ENCODE results near the gene LAMC3. TPM values are rescaled to one million over a fixed set of nuclear protein-coding genes. Genes with fewer than 3 reads are reported as not detected.

Gene LAMC3
- total RNA-seq, 1 experiment from 2014 or later, result 0.28 TPM

GRCh38 chr9:130963916-130964315 is 45.1 kb upstream of the LAMC3 start:
- H3K4me3 ChIP-seq (ENCODE audit: low read depth, low read length, poor library complexity, severe bottlenecking), result no peak overlapping the region
- intact Hi-C loops (cut with micrococcal nuclease; ENCODE audit: unreplicated experiment), result no loop called here
- no TSS peak for BruUV-seq (replicated peaks)
- CTCF ChIA-PET, result no interaction called here
- peaks cover 5% of the 10 kb centered on the region for H3K4me1 ChIP-seq (ENCODE audit: insufficient read depth, low read length, poor library complexity, severe bottlenecking)
- TF ChIP-seq, protein P1, sequence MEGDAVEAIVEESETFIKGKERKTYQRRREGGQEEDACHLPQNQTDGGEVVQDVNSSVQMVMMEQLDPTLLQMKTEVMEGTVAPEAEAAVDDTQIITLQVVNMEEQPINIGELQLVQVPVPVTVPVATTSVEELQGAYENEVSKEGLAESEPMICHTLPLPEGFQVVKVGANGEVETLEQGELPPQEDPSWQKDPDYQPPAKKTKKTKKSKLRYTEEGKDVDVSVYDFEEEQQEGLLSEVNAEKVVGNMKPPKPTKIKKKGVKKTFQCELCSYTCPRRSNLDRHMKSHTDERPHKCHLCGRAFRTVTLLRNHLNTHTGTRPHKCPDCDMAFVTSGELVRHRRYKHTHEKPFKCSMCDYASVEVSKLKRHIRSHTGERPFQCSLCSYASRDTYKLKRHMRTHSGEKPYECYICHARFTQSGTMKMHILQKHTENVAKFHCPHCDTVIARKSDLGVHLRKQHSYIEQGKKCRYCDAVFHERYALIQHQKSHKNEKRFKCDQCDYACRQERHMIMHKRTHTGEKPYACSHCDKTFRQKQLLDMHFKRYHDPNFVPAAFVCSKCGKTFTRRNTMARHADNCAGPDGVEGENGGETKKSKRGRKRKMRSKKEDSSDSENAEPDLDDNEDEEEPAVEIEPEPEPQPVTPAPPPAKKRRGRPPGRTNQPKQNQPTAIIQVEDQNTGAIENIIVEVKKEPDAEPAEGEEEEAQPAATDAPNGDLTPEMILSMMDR (conservative IDR thresholded peaks at IDR 0.05; ENCODE audit: low read depth, low read length), result no peak
- no peak for TF ChIP-seq EZH2 (IDR thresholded peaks at IDR 0.05; ENCODE audit: borderline replicate concordance, low read depth, low read length, poor library complexity, severe bottlenecking)
- POLR2A ChIA-PET (ENCODE audit: low non-redundant PET), result no interaction called here
- no peaks in the 10 kb centered on the region for H3K36me3 ChIP-seq (ENCODE audit: insufficient read depth, low read length, poor library complexity, severe bottlenecking)
- peaks cover 1% of the 10 kb centered on the region for H3K9me3 ChIP-seq (ENCODE audit: low read depth, low read length, poor library complexity, severe bottlenecking)
- H3K27ac ChIP-seq (ENCODE audit: low read depth, low read length, poor library complexity, severe bottlenecking), result no peak overlapping the region
- H3K27me3 ChIP-seq (replicated peaks; ENCODE audit: insufficient read depth, low read depth, low read length, poor library complexity), result no peaks in the 10 kb centered on the region
- no peak for DNase-seq (ENCODE audit: low spot score)

DNA sequence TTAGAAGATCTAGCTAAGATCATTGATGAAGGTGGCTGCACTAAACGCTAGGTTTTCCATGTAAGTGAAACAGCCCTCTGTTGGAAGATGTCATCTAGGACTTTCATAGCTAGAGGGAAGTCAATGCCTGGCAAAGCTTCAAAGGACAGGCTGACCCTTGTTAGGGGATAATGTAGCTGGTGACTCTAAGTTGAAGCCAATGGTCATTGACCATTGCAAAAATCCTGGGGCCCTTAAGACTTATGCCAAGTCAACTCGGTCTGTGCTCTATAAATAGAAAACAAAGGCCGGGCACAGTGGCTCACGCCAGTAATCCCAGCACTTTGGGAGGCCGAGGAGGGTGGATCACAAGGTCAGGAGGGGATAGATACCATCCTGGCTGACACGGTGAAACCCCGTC is 43.3 kb upstream of the LAMC3 start:
- no peak overlapping the region for H3K27ac ChIP-seq (ENCODE audit: low read depth, low read length, poor library complexity, severe bottlenecking)
- intact Hi-C loops (cut with micrococcal nuclease; ENCODE audit: unreplicated experiment), result no loop called here
- CTCF ChIA-PET, result no interaction called here

GRCh38 chr9:130970052-130970451 is 38.9 kb upstream of the LAMC3 start:
- ChIA-PET CTCF (no interaction called here), POLR2A (ENCODE audit: low non-redundant PET) (no interaction called here)
- TF ChIP-seq EZH2 (IDR thresholded peaks at IDR 0.05; ENCODE audit: borderline replicate concordance, low read depth, low read length, poor library complexity, severe bottlenecking), result no peak
- TF ChIP-seq, protein P1 (conservative IDR thresholded peaks at IDR 0.05; ENCODE audit: low read depth, low read length), result no peak
- intact Hi-C loops (cut with micrococcal nuclease; ENCODE audit: unreplicated experiment), result no loop called here
- H3K4me3 ChIP-seq (ENCODE audit: low read depth, low read length, poor library complexity, severe bottlenecking), result no peak overlapping the region
- BruUV-seq (replicated peaks), result no TSS peak
- no peak overlapping the region for H3K27ac ChIP-seq (ENCODE audit: low read depth, low read length, poor library complexity, severe bottlenecking)
- H3K4me1 ChIP-seq (ENCODE audit: insufficient read depth, low read length, poor library complexity, severe bottlenecking), result no peaks in the 10 kb centered on the region
- no peaks in the 10 kb centered on the region for H3K9me3 ChIP-seq (ENCODE audit: low read depth, low read length, poor library complexity, severe bottlenecking)
- peaks cover 10% of the 10 kb centered on the region for H3K27me3 ChIP-seq (replicated peaks; ENCODE audit: insufficient read depth, low read depth, low read length, poor library complexity)
- no peaks in the 10 kb centered on the region for H3K36me3 ChIP-seq (ENCODE audit: insufficient read depth, low read length, poor library complexity, severe bottlenecking)
- DNase-seq (ENCODE audit: low spot score), result no peak

More for the DNA sequence above, 43.3 kb upstream of the LAMC3 start:
- no peaks in the 10 kb centered on the region for H3K36me3 ChIP-seq (ENCODE audit: insufficient read depth, low read length, poor library complexity, severe bottlenecking)
- TF ChIP-seq EZH2 (IDR thresholded peaks at IDR 0.05; ENCODE audit: borderline replicate concordance, low read depth, low read length, poor library complexity, severe bottlenecking), result no peak
- TF ChIP-seq, protein P1 (conservative IDR thresholded peaks at IDR 0.05; ENCODE audit: low read depth, low read length), result no peak
- H3K27me3 ChIP-seq (replicated peaks; ENCODE audit: insufficient read depth, low read depth, low read length, poor library complexity), result no peaks in the 10 kb centered on the region
- no peak overlapping the region for H3K4me3 ChIP-seq (ENCODE audit: low read depth, low read length, poor library complexity, severe bottlenecking)
- no TSS peak for BruUV-seq (replicated peaks)
- POLR2A ChIA-PET (ENCODE audit: low non-redundant PET), result no interaction called here
- H3K4me1 ChIP-seq (ENCODE audit: insufficient read depth, low read length, poor library complexity, severe bottlenecking), result peaks cover 5% of the 10 kb centered on the region
- DNase-seq (ENCODE audit: low spot score), result no peak
- no peaks in the 10 kb centered on the region for H3K9me3 ChIP-seq (ENCODE audit: low read depth, low read length, poor library complexity, severe bottlenecking)

Measured in A673 (cell line).